Thoracic aorta (tissue), 2 donors: ENCODE results near the gene SLC44A5. TPM values are rescaled to one million over a fixed set of nuclear protein-coding genes. Genes with fewer than 3 reads are reported as not detected.
"Not testable (repeated sequence)": the region's sequence is repeated elsewhere in the genome, so short reads cannot be mapped to it uniquely, and the experiment has no call there.

Source experiments
- ATAC-seq: fragments of 150-250 bp; one replicate; pipeline ENCODE4 v1.8.0; 2017; ENCODE audit warnings: low read depth; ENCODE audit not compliant: insufficient number of reproducible peaks, low FRiP score
- DNase-seq: peaks from one replicate; pipeline ENCODE4 v3.0.0-alpha.2; 2020; ENCODE audit warnings: low spot score
- H3K27ac ChIP-seq, 2 donors: fragments of 200-600 bp; sonication (generic); 1 replicate in 1 of 2; 2 replicates in 1 of 2; pipeline ENCODE4 v1.5.1; 2016; ENCODE audit warnings: mild to moderate bottlenecking in 2 of 2, moderate library complexity in 2 of 2
- H3K27me3 ChIP-seq: fragments of 200-600 bp; sonication (generic); replicated peaks from 2 replicates; pipeline ENCODE4 v1.6.0; 2016; ENCODE audit warnings: mild to moderate bottlenecking; ENCODE audit not compliant: insufficient read depth
- H3K36me3 ChIP-seq: fragments of 200-600 bp; sonication (generic); one replicate; pipeline ENCODE4 v1.5.1; 2016
- H3K4me1 ChIP-seq, 2 donors: fragments of 200-600 bp; sonication (generic); 1 replicate in 1 of 2; 2 replicates in 1 of 2; pipeline versions ENCODE4 v1.5.1 to v1.6.0; 2016; ENCODE audit warnings: low read depth in 2 of 2, mild to moderate bottlenecking in 1 of 2; ENCODE audit not compliant: control insufficient read depth in 1 of 2
- H3K4me3 ChIP-seq: fragments of 200-600 bp; sonication (generic); 2 replicates; pipeline ENCODE4 v1.5.1; 2016; ENCODE audit warnings: mild to moderate bottlenecking
- H3K9me3 ChIP-seq: fragments of 200-600 bp; sonication (generic); 2 replicates; pipeline ENCODE4 v1.5.1; 2016
- CTCF ChIP-seq: fragments of 200-600 bp; sonication (generic); IDR thresholded peaks from one replicate; pipeline ENCODE4 v1.5.1; 2019; ENCODE audit warnings: antibody characterized with exemption
- total RNA-seq, 2 donors: library from RNA; depleted of rRNA; stranded (reverse); fragments of >200 nt; gene quantifications; one replicate each; pipeline versions ENCODE4 v1.1.0 to v1.2.3, GENCODE V29; 2016

SLC44A5 gene
- total RNA-seq, 2 donors from 2014 or later = 0.28 to 0.68 TPM

DNA sequence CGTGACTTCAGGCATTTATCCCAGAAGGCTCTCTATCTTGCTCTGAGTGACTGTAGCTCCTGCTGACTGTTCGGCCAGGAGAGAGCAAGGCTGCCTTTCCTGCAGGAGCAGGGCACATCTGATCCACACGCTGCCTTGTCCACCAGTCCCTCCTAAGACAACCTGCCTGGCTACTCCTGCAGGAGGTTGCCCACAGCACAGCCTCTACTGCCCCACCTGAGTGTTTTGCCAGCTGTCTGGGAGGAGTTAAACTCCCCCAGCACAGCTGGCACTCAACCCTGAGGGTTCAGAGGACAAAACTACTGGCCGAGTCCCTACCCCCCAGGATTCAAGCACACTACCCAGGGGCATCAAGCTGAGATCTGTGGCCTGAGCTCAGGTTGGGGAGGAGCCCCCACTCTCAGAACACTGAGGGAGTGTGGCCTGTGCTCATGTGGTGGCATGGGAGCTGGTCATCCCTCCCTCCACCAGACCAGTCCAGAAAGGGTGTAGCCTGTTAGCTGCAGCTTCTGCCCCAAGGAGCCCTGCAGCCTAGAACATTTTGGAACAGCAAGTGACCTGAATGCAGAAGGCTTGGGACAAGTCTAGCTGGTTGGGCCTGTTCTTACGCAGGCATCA, 237.3 kb downstream of the SLC44A5 start:
- ATAC-seq = no peak
- H3K4me1 ChIP-seq = no peaks in the 10 kb centered on the region
- H3K4me3 ChIP-seq = no peak overlapping the region
- no peaks in the 10 kb centered on the region for H3K27me3 ChIP-seq
- H3K9me3 ChIP-seq = no peaks in the 10 kb centered on the region
- no peak for TF ChIP-seq CTCF
- no peaks in the 10 kb centered on the region for H3K36me3 ChIP-seq
- DNase-seq = no peak
- no peak overlapping the region for H3K27ac ChIP-seq

- Histone ChIP-seq H3K27ac (no peak overlapping the region), H3K27me3 (no peaks in the 10 kb centered on the region), H3K4me3 (no peak overlapping the region), H3K9me3 (peaks cover 11% of the 10 kb centered on the region), H3K36me3 (no peaks in the 10 kb centered on the region), H3K4me1 (no peaks in the 10 kb centered on the region)
- ATAC-seq (no peak), DNase-seq (no peak)
- no peak for TF ChIP-seq CTCF
Measured at GRCh38 chr1:75366595-75366994, 244.3 kb downstream of the SLC44A5 start.

- DNase-seq = no peak
- Histone ChIP-seq H3K27me3 (no peaks in the 10 kb centered on the region), H3K36me3 (no peaks in the 10 kb centered on the region), H3K4me3 (no peak overlapping the region), H3K9me3 (peaks cover 3% of the 10 kb centered on the region), H3K27ac (no peak overlapping the region), H3K4me1 (no peaks in the 10 kb centered on the region)
- TF ChIP-seq CTCF = no peak
- no peak for ATAC-seq
Measured at GRCh38 chr1:75361260-75361659, 249.7 kb downstream of the SLC44A5 start.

- H3K4me3 ChIP-seq, H3K9me3 ChIP-seq, H3K36me3 ChIP-seq, H3K4me1 ChIP-seq, ATAC-seq, DNase-seq, H3K27ac ChIP-seq, H3K27me3 ChIP-seq: not testable (repeated sequence)
Measured at GRCh38 chr1:75354267-75354666, 256.6 kb downstream of the SLC44A5 start.

DNA sequence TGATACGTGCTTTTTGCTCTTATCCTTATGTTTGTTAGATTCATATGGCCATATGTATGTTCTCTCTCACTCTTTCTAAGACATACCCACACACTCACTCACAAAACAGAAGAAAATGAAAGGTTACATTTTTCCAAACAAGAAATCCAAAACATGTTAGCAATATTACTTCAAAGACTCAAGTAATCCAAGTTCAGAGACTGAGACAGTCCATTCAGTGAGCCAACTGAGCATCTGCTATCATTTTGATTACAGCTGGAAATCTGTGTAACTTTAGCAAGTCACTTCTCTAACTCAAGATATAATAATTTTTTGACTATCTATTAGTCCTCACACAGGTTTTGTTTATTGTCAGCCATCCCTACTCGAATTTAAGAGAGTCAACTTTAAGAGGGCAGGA, 257.9 kb downstream of the SLC44A5 start:
- DNase-seq (no peak), ATAC-seq (no peak)
- TF ChIP-seq CTCF = no peak
- no peaks in the 10 kb centered on the region for H3K36me3 ChIP-seq
- no peaks in the 10 kb centered on the region for H3K9me3 ChIP-seq
- H3K4me3 ChIP-seq = no peak overlapping the region
- H3K4me1 ChIP-seq = no peaks in the 10 kb centered on the region
- no peaks in the 10 kb centered on the region for H3K27me3 ChIP-seq
- H3K27ac ChIP-seq = no peak overlapping the region
